Germinal center (tissue), 1 donor: ENCODE results near the gene NF1.
"Not testable (repeated sequence)": the region's sequence is repeated elsewhere in the genome, so short reads cannot be mapped to it uniquely, and the experiment has no call there.

Experiments
- DNase-seq: peaks from one replicate; pipeline ENCODE4 v3.0.0; 2012; ENCODE audit warnings: mixed read lengths, low spot score

NF1 gene

DNA sequence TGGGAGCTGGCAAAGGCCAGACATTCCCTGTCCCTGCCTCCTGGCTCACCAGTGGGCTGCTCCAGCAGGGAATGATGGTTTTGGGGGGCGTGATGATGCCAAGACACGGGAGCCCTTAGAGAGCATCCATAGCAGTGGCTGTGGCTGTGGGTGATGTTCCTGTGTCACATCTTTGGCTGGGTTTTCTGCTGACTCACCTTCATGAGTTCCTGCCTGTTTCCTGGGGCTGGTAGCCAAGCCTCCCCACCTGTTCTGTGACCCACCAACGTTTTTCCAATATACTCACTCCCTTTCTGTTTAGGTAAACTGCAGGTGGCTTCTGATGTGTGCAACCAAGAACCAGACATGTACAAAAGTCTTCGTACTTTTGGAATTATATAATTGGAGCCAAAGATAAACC lies 16.5 kb upstream of the NF1 start:
- DNase-seq, result no peak

- DNase-seq, result no peak
Measured at GRCh38 chr17:31079731-31080130, 15.0 kb upstream of the NF1 start.

GRCh38 chr17:31085563-31085962 lies 9.2 kb upstream of the NF1 start:
- no peak for DNase-seq

DNA sequence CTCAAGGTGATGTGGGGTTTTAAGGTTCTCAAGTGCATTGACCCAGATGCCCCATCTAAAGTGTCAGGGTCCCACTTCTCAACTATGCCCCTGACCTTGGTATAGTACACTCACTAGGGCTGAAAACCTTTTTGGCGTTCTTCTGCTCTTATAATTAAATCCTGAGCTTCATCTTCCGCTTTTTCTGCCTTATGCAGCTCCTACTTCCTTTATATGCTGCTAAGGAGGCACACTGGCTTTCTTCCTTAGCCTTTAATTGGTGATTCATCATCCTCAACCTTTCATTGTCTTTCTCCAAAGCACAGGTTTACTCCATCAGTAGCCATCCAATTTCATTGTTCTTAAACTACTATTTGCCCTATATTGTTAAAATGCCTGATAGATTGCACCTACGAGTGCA lies 5.3 kb upstream of the NF1 start:
- no peak for DNase-seq

DNA sequence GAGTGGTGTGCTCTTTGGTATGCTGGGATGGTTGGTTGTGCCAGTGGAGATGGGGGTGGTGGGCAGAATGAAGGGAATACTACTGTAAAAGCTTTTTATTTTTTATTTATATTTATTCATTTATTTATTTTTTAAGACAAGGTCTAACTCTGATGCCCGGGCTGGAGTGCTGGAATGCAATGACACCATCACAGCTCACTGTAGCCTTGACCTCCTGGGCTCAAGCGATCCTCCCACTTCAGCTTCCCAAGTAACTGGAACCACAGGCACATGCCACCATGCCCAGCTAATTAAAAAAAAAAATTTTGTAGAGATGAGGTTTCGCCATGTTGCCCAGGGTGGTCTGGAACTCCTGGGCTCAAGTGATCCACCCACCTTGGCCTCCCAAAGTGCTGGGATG lies 4.1 kb upstream of the NF1 start:
- DNase-seq, result not testable (repeated sequence)

GRCh38 chr17:31092475-31093064 lies 2.2 kb upstream of the NF1 start:
- DNase-seq, result no peak

DNA sequence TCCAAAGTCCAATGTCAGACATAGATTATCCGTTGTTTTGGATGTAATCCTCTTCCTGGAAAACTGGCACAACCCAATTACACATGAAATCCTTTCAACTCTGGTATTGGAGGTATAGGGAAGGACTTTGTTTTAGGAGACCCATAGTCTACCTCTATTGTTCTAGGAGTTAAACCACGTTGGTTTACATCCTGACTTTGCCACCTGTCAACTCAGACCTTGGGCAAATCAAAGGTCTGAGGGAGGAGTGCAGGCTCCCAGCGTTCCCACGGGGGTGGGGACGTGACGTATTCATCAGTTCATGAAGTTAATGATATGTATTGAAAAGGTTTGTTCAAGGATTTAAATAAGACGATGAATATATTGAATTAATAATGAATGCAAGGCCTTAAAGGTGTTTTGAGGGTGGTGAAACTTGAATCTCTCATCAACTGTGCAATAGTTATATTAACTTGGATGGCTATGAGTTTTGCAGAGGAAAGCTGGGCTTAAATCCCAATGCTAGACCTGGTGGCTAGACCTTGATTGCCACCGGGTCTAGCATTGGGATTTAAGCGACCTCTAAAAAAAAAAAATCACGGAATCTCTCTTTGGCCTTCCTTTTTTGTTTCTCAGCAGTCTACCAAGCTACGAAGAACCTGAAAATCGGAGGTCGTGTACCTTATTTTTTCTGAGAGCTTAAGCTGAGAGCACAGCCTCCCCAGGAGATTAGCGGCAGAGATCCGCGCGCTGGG lies 744 bp upstream of the NF1 start:
- DNase-seq, result no peak

DNA sequence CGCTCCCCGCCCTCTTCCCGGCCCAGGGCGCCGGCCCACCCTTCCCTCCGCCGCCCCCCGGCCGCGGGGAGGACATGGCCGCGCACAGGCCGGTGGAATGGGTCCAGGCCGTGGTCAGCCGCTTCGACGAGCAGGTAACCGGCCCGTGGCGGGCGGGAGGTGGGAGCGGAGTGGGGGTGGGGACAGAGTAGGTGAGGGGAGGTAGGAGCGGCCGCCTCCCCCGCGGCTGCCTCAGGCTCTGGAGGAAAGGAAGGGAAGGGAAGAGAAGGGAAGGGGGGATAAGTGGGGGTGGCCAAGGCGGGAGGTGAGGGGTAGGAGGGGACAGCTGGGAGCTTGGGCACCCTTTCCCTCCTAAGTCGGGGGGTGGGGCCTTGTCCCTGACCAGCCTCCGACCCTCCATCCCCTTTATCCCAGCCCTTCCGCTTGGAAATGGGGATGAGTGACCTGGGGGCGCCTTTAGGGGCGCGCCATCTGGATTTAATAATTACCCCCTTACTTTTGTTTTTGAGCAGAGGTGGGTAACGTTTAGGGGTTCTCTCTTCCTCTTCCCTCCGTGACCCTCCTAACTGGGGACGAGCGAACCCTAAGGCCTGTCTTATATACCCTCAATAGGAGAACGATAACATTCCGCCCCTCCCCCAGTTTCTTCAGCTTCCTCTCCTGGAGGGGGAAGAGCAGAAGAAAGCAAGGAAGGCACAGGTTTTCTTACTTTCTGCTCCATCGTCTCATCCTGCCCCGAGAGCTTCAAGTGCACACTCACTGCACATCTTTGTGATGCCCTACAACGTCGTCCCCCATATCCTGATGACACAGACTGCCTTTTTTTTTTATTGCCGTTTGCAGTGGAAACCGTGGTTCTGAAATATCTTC lies 694 bp downstream of the NF1 start:
- DNase-seq, result peak; percentile 24

GRCh38 chr17:31096106-31096436 lies 1.3 kb downstream of the NF1 start:
- DNase-seq, result no peak

DNA sequence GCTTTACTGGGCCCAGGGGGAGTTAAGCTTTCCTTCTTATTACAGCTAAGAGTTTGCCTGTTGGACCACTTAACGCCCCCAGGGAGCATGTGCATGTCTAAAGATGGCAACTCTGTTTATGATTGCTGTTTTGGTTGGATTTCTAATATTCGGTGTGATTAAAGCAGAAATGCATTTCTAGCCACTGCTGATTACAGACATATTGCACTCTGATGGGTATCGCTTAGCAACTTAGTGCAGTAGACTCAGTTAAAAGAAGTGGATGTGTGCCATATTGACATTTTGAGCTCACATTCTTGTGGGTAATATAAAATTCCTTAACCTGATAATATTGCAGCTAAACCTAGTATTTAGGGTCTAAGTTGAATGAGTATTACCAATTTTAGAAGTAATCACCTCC lies 4.2 kb downstream of the NF1 start:
- no peak for DNase-seq

- DNase-seq, result no peak
Measured at GRCh38 chr17:31100840-31101459, 6.2 kb downstream of the NF1 start.

- no peak for DNase-seq
Measured at GRCh38 chr17:31101943-31102342, 7.2 kb downstream of the NF1 start.

DNA sequence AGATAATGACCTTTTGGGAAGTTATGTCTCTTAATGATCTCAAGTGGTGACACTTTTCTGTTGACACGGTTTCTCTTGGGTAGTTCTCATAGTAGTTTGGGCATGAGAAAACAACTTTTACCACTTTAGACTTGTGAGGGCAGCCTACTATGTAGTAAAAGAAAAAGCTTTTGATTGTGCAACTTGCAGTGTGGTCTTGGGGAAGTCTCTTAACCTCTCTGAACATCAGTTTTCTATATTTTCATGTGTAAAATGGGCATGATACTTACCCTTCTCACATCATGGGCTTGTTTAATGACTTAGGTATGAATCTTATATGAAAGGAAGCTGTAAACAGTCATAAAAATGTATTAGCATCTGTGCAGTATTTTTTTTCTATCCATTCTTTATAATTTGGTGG lies 11.2 kb downstream of the NF1 start:
- DNase-seq, result no peak

DNA sequence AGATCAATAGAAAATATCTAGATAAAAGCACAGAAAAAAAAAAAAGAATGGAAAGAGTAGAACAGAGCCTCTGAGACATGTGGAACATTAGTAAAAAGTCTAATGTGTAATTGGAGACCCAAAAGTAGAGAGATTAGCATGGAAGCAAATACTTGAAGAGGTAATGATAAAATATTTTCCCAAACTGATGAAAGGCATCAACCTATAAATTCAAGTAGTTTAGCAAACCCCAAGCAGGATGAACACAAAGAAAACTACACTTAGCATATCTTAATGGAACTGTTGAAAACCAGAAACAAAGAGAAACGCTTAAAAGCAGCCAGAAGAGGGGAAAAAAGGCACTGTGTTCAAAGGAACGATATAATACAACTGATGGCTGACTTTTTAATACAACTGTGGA lies 16.4 kb downstream of the NF1 start:
- no peak for DNase-seq

DNA sequence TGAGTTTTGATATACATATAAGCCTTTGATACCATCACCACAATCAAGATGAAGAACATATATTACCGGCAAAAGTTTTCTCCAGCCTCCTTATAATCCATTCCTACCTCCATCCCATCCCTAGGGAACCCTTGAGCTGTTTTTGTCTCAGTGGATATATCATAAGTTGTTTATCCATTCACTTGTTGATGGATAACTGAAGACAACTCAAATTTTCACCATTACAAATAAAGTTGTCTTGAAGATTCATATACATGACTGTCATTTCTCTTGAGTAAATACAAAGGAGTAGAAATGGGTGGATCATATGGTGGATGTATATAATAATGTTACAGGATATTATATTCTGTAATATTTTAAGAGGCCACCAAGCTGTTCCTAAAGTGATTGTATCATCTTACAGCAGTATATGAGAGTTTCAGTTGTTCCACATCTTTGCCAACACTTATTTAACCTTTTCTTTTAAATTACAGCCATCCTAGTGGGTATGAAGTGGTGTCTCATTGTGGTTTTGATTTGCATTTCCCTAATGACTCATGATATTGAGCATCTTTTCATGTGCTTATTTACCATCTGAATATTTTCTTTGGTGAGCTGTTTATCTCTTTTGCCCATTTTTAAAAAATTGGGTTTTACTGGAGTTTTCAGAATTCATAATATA lies 17.4 kb downstream of the NF1 start:
- no peak for DNase-seq

DNA sequence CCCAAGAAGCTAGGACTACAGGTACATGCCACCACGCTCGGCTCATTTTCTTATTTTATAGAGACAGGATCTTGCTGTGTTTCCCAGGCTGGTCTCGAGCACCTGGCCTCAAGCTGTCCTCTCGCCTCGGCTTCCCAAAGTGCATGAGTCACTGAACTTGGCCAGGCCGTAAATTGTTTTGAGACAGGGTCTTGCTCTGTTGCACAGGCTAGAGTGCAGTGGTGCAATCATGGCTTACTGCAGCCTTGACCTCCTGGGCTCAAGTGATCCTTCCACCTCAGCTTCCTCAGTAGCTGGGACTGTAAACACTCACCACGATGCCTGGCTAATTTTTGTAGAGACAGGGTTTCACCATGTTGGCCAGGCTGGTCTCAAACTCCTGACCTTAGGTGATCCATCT lies 18.6 kb downstream of the NF1 start:
- DNase-seq, result not testable (repeated sequence)

GRCh38 chr17:31113939-31114338 lies 19.2 kb downstream of the NF1 start:
- no peak for DNase-seq

GRCh38 chr17:31114956-31115555 lies 20.3 kb downstream of the NF1 start:
- DNase-seq, result no peak

GRCh38 chr17:31116167-31116566 lies 21.4 kb downstream of the NF1 start:
- DNase-seq, result no peak

DNA sequence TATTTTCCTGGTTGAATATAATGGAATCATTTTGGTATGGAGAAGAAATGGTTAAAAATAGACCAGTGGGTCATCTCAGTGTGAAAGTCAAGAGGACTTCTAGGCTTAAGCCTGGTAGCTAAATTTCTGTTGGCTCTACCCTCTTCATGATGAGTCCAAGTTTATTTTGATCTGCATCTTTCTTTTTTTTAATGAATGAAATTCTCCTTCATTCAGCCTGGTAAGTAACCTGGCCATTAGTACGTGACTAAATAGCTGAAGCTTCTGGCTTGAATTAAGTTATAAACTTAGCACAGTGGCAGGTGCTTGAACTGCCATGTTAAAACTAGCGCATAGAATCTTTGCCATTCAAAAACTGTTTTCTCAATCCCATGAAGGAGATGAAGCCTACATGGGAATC lies 28.0 kb downstream of the NF1 start:
- no peak for DNase-seq

DNA sequence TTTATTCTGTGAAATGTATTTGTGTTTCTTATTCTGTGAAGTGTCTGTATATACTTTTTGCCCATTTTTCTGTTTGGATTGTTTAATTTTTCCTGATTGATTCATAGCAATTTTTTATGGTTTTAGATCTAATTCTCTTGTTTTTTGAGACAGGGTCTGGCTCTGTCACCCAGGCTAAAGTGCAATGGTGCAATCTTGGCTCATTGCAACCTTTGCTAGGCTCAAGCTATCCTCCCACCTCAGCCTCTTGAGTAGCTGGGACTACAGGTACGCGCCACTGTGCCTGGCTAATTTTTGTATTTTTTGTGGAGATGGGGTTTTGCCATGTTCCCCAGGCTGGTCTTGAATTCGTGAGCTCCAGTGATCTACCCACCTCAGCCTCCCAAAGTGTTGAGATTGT lies 31.5 kb downstream of the NF1 start:
- DNase-seq, result no peak

DNA sequence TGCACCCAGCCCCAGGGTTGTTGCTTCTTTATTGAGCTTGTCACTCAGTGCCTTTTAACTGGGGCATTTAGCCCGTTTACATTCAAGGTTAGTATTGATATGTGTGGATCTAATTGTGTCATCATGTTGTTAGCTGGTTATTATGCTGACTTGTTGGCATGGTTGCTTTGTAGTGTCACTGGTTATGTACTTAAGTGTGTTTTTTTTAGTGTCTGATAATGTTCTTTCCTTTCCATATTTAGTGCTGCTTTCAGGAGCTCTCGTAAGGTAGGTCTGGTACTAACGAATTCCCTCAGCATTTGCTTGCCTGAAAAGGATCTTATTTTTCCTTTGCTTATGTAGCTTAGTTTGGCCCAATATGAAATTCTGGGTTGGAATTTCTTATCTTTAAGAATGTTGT lies 33.5 kb downstream of the NF1 start:
- DNase-seq, result no peak
